ENCODE results near the gene TBCA. TPM values are rescaled to one million over a fixed set of nuclear protein-coding genes. Genes with fewer than 3 reads are reported as not detected.

Gene TBCA
- total and polyA plus RNA-seq, 2 of the 13 experiments (the other 11 are each of a cell fraction or from before 2014, with no cell fraction given): 93.8 to 309 TPM

GRCh38 chr5:77751328-77752023, 24.7 kb downstream of the TBCA start:
- WGBS (ENCODE audit: low lambda C conversion rate): 99% methylated on average over 9 of the region's 9 CpGs
- no peak for FAIRE-seq
- no peaks in the 10 kb centered on the region for H3K9me3 ChIP-seq (ENCODE audit: low read length)
- no peak overlapping the region for H3K27ac ChIP-seq (ENCODE audit: extremely low read length, insufficient read depth, low read length)
- no peak overlapping the region for H3K9ac ChIP-seq (ENCODE audit: insufficient read depth, low read depth, low read length)
- H3K36me3 ChIP-seq (replicated peaks in 1 of 2; ENCODE audit: control insufficient read depth in 1 of 2, insufficient read depth in 2 of 2, low read length in 2 of 2): no peaks in the 10 kb centered on the region
- H2AFZ ChIP-seq (ENCODE audit: low read length): no peak overlapping the region
- intact Hi-C loops (cut with micrococcal nuclease; ENCODE audit: unreplicated experiment): no loop called here
- no peak overlapping the region for H3K4me3 ChIP-seq (replicated peaks in 1 of 3; ENCODE audit: insufficient read depth in 1 of 3, low read depth in 2 of 3, low read length in 3 of 3)
- in situ Hi-C loops (cut with HindIII; ENCODE audit: extremely low pct_ligation_motif_present, low pct_unique_long_range_greater_than_20kb): no loop called here
- ChIA-PET POLR2A (no interaction called here), CTCF (ENCODE audit: low intra/inter-chr PET ratio, low total read pairs) (no interaction called here)
- H3K4me2 ChIP-seq (ENCODE audit: low read depth, low read length): no peak overlapping the region
- no peaks in the 10 kb centered on the region for H3K27me3 ChIP-seq (ENCODE audit: control insufficient read depth in 1 of 2, insufficient read depth in 2 of 2, low read length in 2 of 2)
- H3K79me2 ChIP-seq (ENCODE audit: insufficient read depth, low read length): peaks cover 77% of the 10 kb centered on the region
- no peak for DNase-seq (ENCODE audit: low spot score)
- peaks cover 2% of the 10 kb centered on the region; the same call in 1 of the 2 replicates for H3K4me1 ChIP-seq (ENCODE audit: insufficient read depth, low read length)
- no peak for ATAC-seq
- no TSS peak for BruUV-seq (replicated peaks)
- H4K20me1 ChIP-seq (ENCODE audit: insufficient read depth, low read length): peaks cover 5% of the 10 kb centered on the region
- no peak for TF ChIP-seq ZBTB44 (CRISPR knock-in tag; IDR thresholded peaks at IDR 0.05)
- TF ChIP-seq TBP (CRISPR knock-in tag; IDR thresholded peaks at IDR 0.05): no peak
- no peak for TF ChIP-seq ZNF543 (CRISPR knock-in tag; IDR thresholded peaks at IDR 0.05)
- no peak for TF ChIP-seq SOX13 (IDR thresholded peaks at IDR 0.05)
- no peak for TF ChIP-seq SOX13 (CRISPR knock-in tag; conservative IDR thresholded peaks at IDR 0.05 in 1 of 2, IDR thresholded peaks at IDR 0.05 in 1 of 2)
- no peak for TF ChIP-seq ZNF512 (CRISPR knock-in tag; IDR thresholded peaks at IDR 0.05)
- no peak for TF ChIP-seq KLF11 (CRISPR knock-in tag; IDR thresholded peaks at IDR 0.05)
- TF ChIP-seq SRSF4 (IDR thresholded peaks at IDR 0.05; ENCODE audit: low read depth, low read length, poor library complexity, severe bottlenecking): no peak
- TF ChIP-seq PBX2 (CRISPR knock-in tag; IDR thresholded peaks at IDR 0.05): no peak
- no peak for TF ChIP-seq ZNF569 (CRISPR knock-in tag; IDR thresholded peaks at IDR 0.05; ENCODE audit: borderline replicate concordance)
- TF ChIP-seq MAZ (IDR thresholded peaks at IDR 0.05; ENCODE audit: borderline replicate concordance, low read depth, low read length): no peak
- no peak for TF ChIP-seq MAZ (CRISPR knock-in tag; IDR thresholded peaks at IDR 0.05; ENCODE audit: low read depth)
- TF ChIP-seq DMTF1 (CRISPR knock-in tag; IDR thresholded peaks at IDR 0.05): no peak
- no peak for TF ChIP-seq ATAD3A (CRISPR knock-in tag; IDR thresholded peaks at IDR 0.05)
- TF ChIP-seq ZNF414 (CRISPR knock-in tag; IDR thresholded peaks at IDR 0.05): no peak

Data from HepG2 (cell line).